ENCODE data around the gene EMC10. TPM values are rescaled to one million over a fixed set of nuclear protein-coding genes. Genes with fewer than 3 reads are reported as not detected.

EMC10 gene
- total RNA-seq, 4 donors from 2014 or later: 139 to 250 (median 214) TPM

- Histone ChIP-seq H3K36me3 (no peaks in the 10 kb centered on the region), H3K27ac (no peak overlapping the region), H3K4me1 (peaks cover 6 to 10% of the 10 kb centered on the region in 2 donors), H3K4me3 (replicated peaks in 1 of 3) (no peak overlapping the region), H3K9me3 (no peaks in the 10 kb centered on the region), H3K27me3 (no peaks in the 10 kb centered on the region)
- no peak for TF ChIP-seq CTCF (IDR thresholded peaks at IDR 0.05)
- TF ChIP-seq POLR2A (IDR thresholded peaks at IDR 0.05): no peak
- WGBS, 2 donors: 67 to 68% methylated on average over 12 of the region's 12 CpGs
- intact Hi-C loops (cut with DNase I): loop anchor here (5.0 kb wide), 1 partner anchor 36 kb away; the partner anchor contains the start of genes EMC10 and GARIN5A
- no peak for DNase-seq
Observed at GRCh38 chr19:50512999-50513745, 36.9 kb downstream of the EMC10 start.

GRCh38 chr19:50513746-50514345 is 37.5 kb downstream of the EMC10 start, which contains the start of gene ASPDH:
ASPDH (minus strand) TSS chr19:50513913; CDS start chr19:50513823, 90 bp downstream.
- Histone ChIP-seq H3K36me3 (no peaks in the 10 kb centered on the region), H3K27me3 (no peaks in the 10 kb centered on the region), H3K4me3 (replicated peaks in 1 of 3) (no peak within 1 kb of the TSS), H3K27ac (no peak within 1 kb of the TSS), H3K4me1 (peaks cover 6 to 10% of the 10 kb centered on the region in 2 donors), H3K9me3 (no peaks in the 10 kb centered on the region)
- intact Hi-C loops (cut with DNase I): loop anchor here (5.0 kb wide), 1 partner anchor 37 kb away; the partner anchor contains the start of genes EMC10 and GARIN5A
- WGBS, 2 donors: 45 to 46% methylated on average over 18 to 22 of the region's 22 CpGs
- TF ChIP-seq CTCF (IDR thresholded peaks at IDR 0.05) (no peak), POLR2A (IDR thresholded peaks at IDR 0.05) (no peak)
- no peak for DNase-seq

- no peaks in the 10 kb centered on the region for H3K27me3 ChIP-seq
- intact Hi-C loops (cut with DNase I): loop anchor here (5.0 kb wide), 1 partner anchor 37 kb away; the partner anchor contains the start of genes EMC10 and GARIN5A
- TF ChIP-seq POLR2A (IDR thresholded peaks at IDR 0.05) (no peak), CTCF (IDR thresholded peaks at IDR 0.05) (no peak)
- H3K27ac ChIP-seq: no peak overlapping the region
- no peaks in the 10 kb centered on the region for H3K36me3 ChIP-seq
- H3K4me1 ChIP-seq: peaks cover 6 to 10% of the 10 kb centered on the region in 2 donors
- H3K9me3 ChIP-seq: no peaks in the 10 kb centered on the region
- DNase-seq: no peak
- H3K4me3 ChIP-seq (replicated peaks in 1 of 3): no peak overlapping the region
- WGBS, 2 donors: 46 to 57% methylated on average over 32 to 34 of the region's 38 CpGs
Observed at GRCh38 chr19:50514346-50515167, 38.2 kb downstream of the EMC10 start.

- 51 to 83% methylated on average over 6 to 7 of the region's 11 CpGs for WGBS, 2 donors
- Histone ChIP-seq H3K4me3 (replicated peaks in 1 of 3) (no peak overlapping the region), H3K27me3 (no peaks in the 10 kb centered on the region), H3K27ac (no peak overlapping the region), H3K4me1 (peaks cover 4 to 8% of the 10 kb centered on the region in 2 donors), H3K9me3 (no peaks in the 10 kb centered on the region), H3K36me3 (no peaks in the 10 kb centered on the region)
- no peak for DNase-seq
- intact Hi-C loops (cut with DNase I): no loop called here
- TF ChIP-seq CTCF (IDR thresholded peaks at IDR 0.05) (no peak), POLR2A (IDR thresholded peaks at IDR 0.05) (no peak)
Observed at GRCh38 chr19:50515168-50515561, 38.9 kb downstream of the EMC10 start.

All from thyroid gland (tissue), 4 donors.